Measurements from ENCODE around the gene ATG2A. TPM values are rescaled to one million over a fixed set of nuclear protein-coding genes. Genes with fewer than 3 reads are reported as not detected.

The ATG2A gene
- total and polyA plus RNA-seq, 9 of the 15 experiments (the other 6 are each of a cell fraction or from before 2014, with no cell fraction given): 0.25 to 45.9 (median 5.2) TPM

GRCh38 chr11:64894070-64894811 lies 22.8 kb downstream of the ATG2A start (continued):
- TF ChIP-seq CHD4 (IDR thresholded peaks at IDR 0.05; ENCODE audit: insufficient read depth, insufficient replicate concordance, low read depth, low read length, poor library complexity, severe bottlenecking): no peak
- TF ChIP-seq EP300 (IDR thresholded peaks at IDR 0.05; ENCODE audit: low read length): no peak; the same call in 1 of the 2 replicates
- TF ChIP-seq GTF2F1 (IDR thresholded peaks at IDR 0.05; ENCODE audit: low read depth, low read length): no peak
- TF ChIP-seq MYC (IDR thresholded peaks at IDR 0.05; ENCODE audit: low read depth, low read length): no peak
- TF ChIP-seq MYC (CRISPR knock-in tag; IDR thresholded peaks at IDR 0.05; ENCODE audit: borderline replicate concordance, low read depth): no peak
- TF ChIP-seq MED1 (CRISPR knock-in tag; IDR thresholded peaks at IDR 0.05; ENCODE audit: borderline replicate concordance): no peak
- no peak for TF ChIP-seq CHD7 (IDR thresholded peaks at IDR 0.05; ENCODE audit: low read depth, low read length)
- peak in 1 of 2 experiments; percentile 22; a peak in 1 of 4 replicates for TF ChIP-seq HDAC1 (IDR thresholded peaks at IDR 0.05)
- TF ChIP-seq TSC22D4 (tag; IDR thresholded peaks at IDR 0.05): no peak
- TF ChIP-seq NR4A1 (CRISPR knock-in tag; IDR thresholded peaks at IDR 0.05): no peak
- no peak for TF ChIP-seq NR4A1 (tag; IDR thresholded peaks at IDR 0.05)
- TF ChIP-seq PURB (CRISPR knock-in tag; IDR thresholded peaks at IDR 0.05; ENCODE audit: low read depth): no peak
- TF ChIP-seq ZBTB7A (IDR thresholded peaks at IDR 0.05; ENCODE audit: borderline replicate concordance, control insufficient read depth, low read depth, low read length): peak; percentile 93
- no peak for TF ChIP-seq MCM3 (IDR thresholded peaks at IDR 0.05)
- TF ChIP-seq ZNF143 (CRISPR knock-in tag; IDR thresholded peaks at IDR 0.05): no peak
- no peak for TF ChIP-seq FOXK1 (CRISPR knock-in tag; IDR thresholded peaks at IDR 0.05; ENCODE audit: borderline replicate concordance)
- peak; percentile 89 for TF ChIP-seq MYNN (IDR thresholded peaks at IDR 0.05)
- no peak for TF ChIP-seq MYNN (CRISPR knock-in tag; IDR thresholded peaks at IDR 0.05)
- TF ChIP-seq POLR3A (IDR thresholded peaks at IDR 0.05; ENCODE audit: borderline replicate concordance, extremely low read depth, insufficient read depth, insufficient read length): no peak

All from K562 (cell line).